Glutamatergic neuron (in vitro differentiated cells): Measurements from ENCODE around the gene ADH7. TPM values are rescaled to one million over a fixed set of nuclear protein-coding genes. Genes with fewer than 3 reads are reported as not detected.

Experiments used
- DNase-seq: peaks from one replicate; pipeline ENCODE4 v3.0.0; 2022
- H3K27ac Mint-ChIP-seq: one replicate; pipeline ENCODE4 v1.8.0; 2020; ENCODE audit warnings: mild to moderate bottlenecking, mixed read lengths, inconsistent platforms; ENCODE audit not compliant: unreplicated experiment
- H3K27me3 Mint-ChIP-seq: one replicate; pipeline ENCODE4 v1.8.0; 2020; ENCODE audit warnings: mild to moderate bottlenecking, moderate library complexity, mixed read lengths, inconsistent platforms; ENCODE audit not compliant: unreplicated experiment
- H3K36me3 Mint-ChIP-seq: one replicate; pipeline ENCODE4 v1.8.0; 2020; ENCODE audit warnings: mild to moderate bottlenecking, mixed read lengths, inconsistent platforms; ENCODE audit not compliant: unreplicated experiment
- H3K4me1 Mint-ChIP-seq: one replicate; pipeline ENCODE4 v1.8.0; 2020; ENCODE audit warnings: mild to moderate bottlenecking, low read depth, mixed read lengths, inconsistent platforms; ENCODE audit not compliant: unreplicated experiment
- H3K4me3 Mint-ChIP-seq: one replicate; pipeline ENCODE4 v1.8.0; 2020; ENCODE audit warnings: mild to moderate bottlenecking, mixed read lengths, inconsistent platforms; ENCODE audit not compliant: unreplicated experiment
- H3K9me3 Mint-ChIP-seq: one replicate; pipeline ENCODE4 v1.8.0; 2020; ENCODE audit warnings: mild to moderate bottlenecking, moderate library complexity, mixed read lengths, inconsistent platforms; ENCODE audit not compliant: unreplicated experiment
- CTCF ChIP-seq: fragments of 200-600 bp; sonication (generic); IDR thresholded peaks from one replicate; pipeline ENCODE4 v1.5.0; 2021; ENCODE audit not compliant: partially characterized antibody, unreplicated experiment
- total RNA-seq: library from RNA; stranded (reverse); fragmentation: NEBNext Ultra II Directional; extraction: Animal tissue kit (Norgen Biotek cat#: 25700); gene quantifications from one replicate; pipeline ENCODE4 v1.2.1, GENCODE V29; 2021; ENCODE audit not compliant: unreplicated experiment

ADH7 gene
- total RNA-seq, 1 donor from 2014 or later, result not detected

GRCh38 chr4:99459546-99460042 is 24.5 kb upstream of the ADH7 start:
- no peak for TF ChIP-seq CTCF
- Mint-ChIP-seq H3K27me3 (no peaks in the 10 kb centered on the region), H3K27ac (no peak overlapping the region), H3K4me1 (peaks cover 2% of the 10 kb centered on the region), H3K4me3 (no peak overlapping the region), H3K36me3 (no peaks in the 10 kb centered on the region), H3K9me3 (peaks cover 3% of the 10 kb centered on the region)
- no peak for DNase-seq

DNA sequence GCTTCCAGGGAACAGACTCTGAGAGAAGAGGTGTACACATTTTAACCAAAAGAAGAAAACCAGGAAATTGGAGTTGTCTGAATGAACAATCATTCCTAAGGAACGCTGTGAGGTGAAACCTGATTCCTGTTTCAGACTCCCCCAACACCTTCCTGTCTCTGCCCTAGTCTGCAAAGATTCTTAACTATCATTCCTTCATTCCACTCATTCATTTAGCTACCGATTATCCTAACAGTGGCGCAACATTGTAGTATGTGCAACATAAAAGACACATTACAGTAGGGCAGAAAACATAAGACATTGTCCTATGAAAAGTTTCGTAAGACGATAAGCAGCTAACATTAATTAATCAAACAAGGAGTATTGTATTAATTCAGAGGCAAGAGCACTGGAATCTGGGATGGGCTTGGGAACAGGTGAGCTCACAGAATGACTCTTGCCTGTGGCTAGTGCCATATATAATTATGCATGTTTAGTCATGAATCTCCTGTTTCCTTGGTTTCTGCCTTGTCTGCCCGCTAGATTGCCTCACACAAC is 23.8 kb upstream of the ADH7 start:
- Mint-ChIP-seq H3K4me1 (peaks cover 2% of the 10 kb centered on the region), H3K9me3 (peaks cover 3% of the 10 kb centered on the region), H3K27ac (no peak overlapping the region), H3K27me3 (no peaks in the 10 kb centered on the region), H3K36me3 (no peaks in the 10 kb centered on the region), H3K4me3 (no peak overlapping the region)
- no peak for TF ChIP-seq CTCF
- no peak for DNase-seq

GRCh38 chr4:99457676-99458075 is 22.5 kb upstream of the ADH7 start:
- TF ChIP-seq CTCF, result no peak
- H3K27me3 Mint-ChIP-seq, result no peaks in the 10 kb centered on the region
- H3K4me1 Mint-ChIP-seq, result peaks cover 2% of the 10 kb centered on the region
- H3K36me3 Mint-ChIP-seq, result peaks cover 6% of the 10 kb centered on the region
- H3K9me3 Mint-ChIP-seq, result peaks cover 6% of the 10 kb centered on the region
- H3K27ac Mint-ChIP-seq, result peak overlapping the region; percentile 52
- H3K4me3 Mint-ChIP-seq, result no peak overlapping the region
- DNase-seq, result no peak

DNA sequence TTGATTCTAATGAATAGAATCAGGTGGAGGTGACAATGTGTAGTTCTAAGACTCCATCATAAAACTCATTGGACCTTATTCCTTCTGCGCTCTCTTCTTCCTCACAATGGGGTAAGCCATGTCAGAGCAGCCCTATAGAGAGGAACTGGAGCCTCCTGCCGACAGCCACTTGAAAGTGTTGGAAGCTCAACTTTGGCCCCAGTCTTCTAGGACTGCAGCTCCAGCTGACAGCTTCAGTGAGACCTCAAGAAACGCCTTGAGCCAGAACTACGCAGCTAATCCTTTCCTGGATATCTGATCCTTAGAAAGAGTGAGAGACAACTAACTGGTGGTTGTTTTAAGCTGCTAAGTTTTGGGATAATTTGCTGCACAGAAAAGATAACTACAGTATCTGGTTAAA is 22.1 kb upstream of the ADH7 start:
- H3K27me3 Mint-ChIP-seq, result no peaks in the 10 kb centered on the region
- DNase-seq, result no peak
- H3K27ac Mint-ChIP-seq, result no peak overlapping the region
- peaks cover 6% of the 10 kb centered on the region for H3K9me3 Mint-ChIP-seq
- peaks cover 10% of the 10 kb centered on the region for H3K36me3 Mint-ChIP-seq
- H3K4me1 Mint-ChIP-seq, result peaks cover 2% of the 10 kb centered on the region
- TF ChIP-seq CTCF, result no peak
- H3K4me3 Mint-ChIP-seq, result no peak overlapping the region

- DNase-seq, result no peak
- Mint-ChIP-seq H3K27ac (no peak overlapping the region), H3K4me3 (no peak overlapping the region), H3K27me3 (no peaks in the 10 kb centered on the region), H3K36me3 (peaks cover 15% of the 10 kb centered on the region), H3K4me1 (no peaks in the 10 kb centered on the region), H3K9me3 (peaks cover 2% of the 10 kb centered on the region)
- no peak for TF ChIP-seq CTCF
Measured at GRCh38 chr4:99447513-99447912, 12.4 kb upstream of the ADH7 start.
